Lower leg skin (tissue), 3 donors: ENCODE data around the gene AGGF1.

ENCODE experiments used
- POLR2A ChIP-seq, 2 donors: fragments of 450-650 bp; IDR thresholded peaks; one replicate each; pipeline ENCODE4 v1.6.1; 2016 to 2017; ENCODE audit warnings: antibody characterized with exemption in 2 of 2, mild to moderate bottlenecking in 1 of 2, moderate library complexity in 1 of 2
- TF ChIP-seq, protein P1 (sequence below), 3 donors: fragments of 450-650 bp; IDR thresholded peaks; one replicate each; pipeline ENCODE4 v1.5.1; 2016; ENCODE audit warnings: antibody characterized with exemption in 3 of 3, mild to moderate bottlenecking in 3 of 3, moderate library complexity in 2 of 3

DNA sequence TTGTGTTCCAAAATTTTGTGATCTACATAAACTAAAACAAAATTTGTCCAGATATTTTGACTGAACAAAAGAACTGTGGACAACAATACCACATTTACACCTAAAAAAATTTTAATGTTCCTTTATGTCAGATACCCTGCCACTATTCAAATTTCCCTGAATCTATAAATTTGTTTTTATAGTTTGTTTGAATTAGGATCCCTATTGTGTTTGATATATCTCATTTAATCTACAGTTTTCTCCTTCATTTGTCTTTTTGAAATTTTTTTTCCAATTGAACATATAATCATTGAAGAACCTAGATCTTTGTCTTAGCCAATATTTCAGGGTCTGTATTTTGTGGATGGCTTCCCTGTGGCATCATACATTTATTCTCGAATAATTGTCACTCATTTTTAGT lies 5.7 kb downstream of the AGGF1 start:
- TF ChIP-seq POLR2A (IDR thresholded peaks at IDR 0.05), result no peak
- TF ChIP-seq, protein P1, sequence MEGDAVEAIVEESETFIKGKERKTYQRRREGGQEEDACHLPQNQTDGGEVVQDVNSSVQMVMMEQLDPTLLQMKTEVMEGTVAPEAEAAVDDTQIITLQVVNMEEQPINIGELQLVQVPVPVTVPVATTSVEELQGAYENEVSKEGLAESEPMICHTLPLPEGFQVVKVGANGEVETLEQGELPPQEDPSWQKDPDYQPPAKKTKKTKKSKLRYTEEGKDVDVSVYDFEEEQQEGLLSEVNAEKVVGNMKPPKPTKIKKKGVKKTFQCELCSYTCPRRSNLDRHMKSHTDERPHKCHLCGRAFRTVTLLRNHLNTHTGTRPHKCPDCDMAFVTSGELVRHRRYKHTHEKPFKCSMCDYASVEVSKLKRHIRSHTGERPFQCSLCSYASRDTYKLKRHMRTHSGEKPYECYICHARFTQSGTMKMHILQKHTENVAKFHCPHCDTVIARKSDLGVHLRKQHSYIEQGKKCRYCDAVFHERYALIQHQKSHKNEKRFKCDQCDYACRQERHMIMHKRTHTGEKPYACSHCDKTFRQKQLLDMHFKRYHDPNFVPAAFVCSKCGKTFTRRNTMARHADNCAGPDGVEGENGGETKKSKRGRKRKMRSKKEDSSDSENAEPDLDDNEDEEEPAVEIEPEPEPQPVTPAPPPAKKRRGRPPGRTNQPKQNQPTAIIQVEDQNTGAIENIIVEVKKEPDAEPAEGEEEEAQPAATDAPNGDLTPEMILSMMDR (IDR thresholded peaks at IDR 0.05), result no peak
